GM23338 (cell line): ENCODE measurements around the gene TPST1. TPM values are rescaled to one million over a fixed set of nuclear protein-coding genes. Genes with fewer than 3 reads are reported as not detected.
"Not testable (repeated sequence)": the region's sequence is repeated elsewhere in the genome, so short reads cannot be mapped to it uniquely, and the experiment has no call there.

Source experiments
- ATAC-seq: fragments of 200-7000 bp; cut with Tn5 transposase; 3 replicates; pipeline ENCODE4 v1.9.1; 2020
- DNase-seq: peaks from one replicate; pipeline ENCODE4 v3.0.0-alpha.2; 2015; ENCODE audit warnings: low spot score
- H2AFZ ChIP-seq: fragments of 200-600 bp; sonication (generic); 2 replicates; pipeline ENCODE4 v1.8.0; 2016; ENCODE audit warnings: antibody characterized with exemption, mild to moderate bottlenecking, moderate library complexity
- H3F3A ChIP-seq: fragments of 200-600 bp; sonication (generic); replicated peaks from 2 replicates; pipeline ENCODE4 v1.8.0; 2017; ENCODE audit warnings: antibody characterized with exemption, mixed run types, low read depth
- H3K27ac ChIP-seq: fragments of 200-600 bp; sonication (generic); 2 replicates; pipeline ENCODE4 v1.6.1; 2016; ENCODE audit warnings: low read depth
- H3K27me3 ChIP-seq: fragments of 200-600 bp; sonication (generic); 2 replicates; pipeline ENCODE4 v1.8.0; 2016; ENCODE audit warnings: mild to moderate bottlenecking, mixed run types, moderate library complexity; ENCODE audit not compliant: insufficient read depth
- H3K36me3 ChIP-seq: fragments of 200-600 bp; sonication (generic); 2 replicates; pipeline ENCODE4 v1.8.0; 2016; ENCODE audit warnings: mild to moderate bottlenecking; ENCODE audit not compliant: insufficient read depth
- H3K4me1 ChIP-seq: fragments of 200-600 bp; sonication (generic); 2 replicates; pipeline ENCODE4 v1.8.0; 2016; ENCODE audit warnings: mild to moderate bottlenecking, moderate library complexity; ENCODE audit not compliant: insufficient read depth
- H3K4me2 ChIP-seq: fragments of 200-600 bp; sonication (generic); 2 replicates; pipeline ENCODE4 v1.7.1; 2017; ENCODE audit warnings: mixed run types
- H3K4me3 ChIP-seq: fragments of 200-600 bp; sonication (generic); 2 replicates; pipeline ENCODE4 v1.6.1; 2016; ENCODE audit warnings: mixed run types
- H3K79me2 ChIP-seq: fragments of 200-600 bp; sonication (generic); replicated peaks from 2 replicates; pipeline ENCODE4 v1.8.0; 2017; ENCODE audit warnings: mild to moderate bottlenecking; ENCODE audit not compliant: insufficient read depth
- H3K9me2 ChIP-seq: fragments of 200-600 bp; sonication (generic); 2 replicates; pipeline ENCODE4 v1.8.0; 2017; ENCODE audit not compliant: insufficient read depth
- H4K20me1 ChIP-seq: fragments of 200-600 bp; sonication (generic); replicated peaks from 2 replicates; pipeline ENCODE4 v1.8.0; 2017; ENCODE audit warnings: mild to moderate bottlenecking; ENCODE audit not compliant: insufficient read depth
- H3K27ac Mint-ChIP-seq: 2 replicates; pipeline ENCODE4 v1.8.0; 2020; ENCODE audit warnings: inconsistent platforms, mild to moderate bottlenecking, moderate library complexity, mixed read lengths
- H3K27me3 Mint-ChIP-seq: 3 replicates; pipeline ENCODE4 v1.8.0; 2022; ENCODE audit warnings: low read depth, mild to moderate bottlenecking, moderate library complexity, mixed read lengths, inconsistent platforms; ENCODE audit not compliant: insufficient read depth, poor library complexity
- H3K36me3 Mint-ChIP-seq: 3 replicates; pipeline ENCODE4 v1.8.0; 2021; ENCODE audit warnings: low read depth, mild to moderate bottlenecking, inconsistent platforms, moderate library complexity, mixed read lengths
- H3K4me1 Mint-ChIP-seq: 3 replicates; pipeline ENCODE4 v1.8.0; 2020; ENCODE audit warnings: mild to moderate bottlenecking, inconsistent platforms, mixed read lengths
- H3K4me3 Mint-ChIP-seq: 3 replicates; pipeline ENCODE4 v1.8.0; 2021; ENCODE audit warnings: moderate library complexity, mild to moderate bottlenecking, inconsistent platforms, mixed read lengths
- H3K9me3 Mint-ChIP-seq: 3 replicates; pipeline ENCODE4 v1.8.0; 2020; ENCODE audit warnings: moderate library complexity, mild to moderate bottlenecking, inconsistent platforms, mixed read lengths
- polyA plus RNA-seq: library from polyadenylated mRNA; unstranded; fragments of >200 nt; fragmentation: Nextera tagmentation; extraction: Ambion mirVana; gene quantifications from 2 replicates; pipeline ENCODE4 v1.2.1, GENCODE V29; 2016
- total RNA-seq: library from RNA; depleted of rRNA; stranded (reverse); fragments of >200 nt; shearing (Covaris generic); gene quantifications from 2 replicates; pipeline ENCODE4 v1.2.3, GENCODE V29; 2014

The TPST1 gene
- total and polyA plus RNA-seq, 2 experiments from 2014 or later = 10.7 to 19.2 TPM

DNA sequence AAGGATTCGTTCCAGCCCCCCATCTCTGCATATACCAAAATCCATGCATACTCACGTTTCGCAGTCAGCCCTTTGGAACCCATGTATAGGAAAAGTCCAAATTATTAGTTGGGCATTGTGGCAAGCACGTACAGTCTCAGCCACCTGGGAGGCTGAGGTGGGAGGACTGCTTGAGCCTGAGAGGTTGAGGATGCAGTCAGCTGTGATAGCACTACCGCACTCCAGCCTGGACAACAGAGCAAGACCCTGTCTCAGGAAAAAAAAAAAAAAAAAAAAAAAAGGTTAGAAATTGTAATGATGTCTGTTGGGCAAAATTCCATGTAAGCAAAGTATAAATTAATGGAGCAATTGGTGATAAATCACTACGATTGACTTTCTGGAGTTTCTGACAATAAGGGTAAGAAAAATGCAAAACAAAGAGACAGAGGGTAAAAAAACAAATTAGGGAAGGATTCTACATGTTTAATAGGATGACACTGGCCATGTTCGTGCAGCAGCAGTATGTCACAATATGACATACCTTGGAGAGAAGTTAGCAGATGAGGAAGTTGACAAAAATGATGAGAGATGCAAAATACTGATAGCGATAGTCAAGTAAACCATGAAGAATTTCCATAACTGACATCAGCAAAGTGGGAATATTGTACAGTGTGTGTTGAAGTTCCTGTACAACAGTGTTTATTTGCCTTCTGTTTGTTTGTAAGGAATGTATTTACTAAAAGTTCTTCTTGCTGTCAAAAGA lies 177.2 kb downstream of the TPST1 start:
- not testable (repeated sequence) for H3K36me3 ChIP-seq, H3K27ac Mint-ChIP-seq, H3K4me1 Mint-ChIP-seq, H3K27ac ChIP-seq, H3K27me3 ChIP-seq, H3K4me2 ChIP-seq, H3K4me1 ChIP-seq, ATAC-seq, H3K4me3 Mint-ChIP-seq, H3K27me3 Mint-ChIP-seq, H4K20me1 ChIP-seq, H3F3A ChIP-seq, H3K9me3 Mint-ChIP-seq, H3K79me2 ChIP-seq, H3K9me2 ChIP-seq, H3K4me3 ChIP-seq, DNase-seq, H2AFZ ChIP-seq
- H3K36me3 Mint-ChIP-seq = peaks cover 29% of the 10 kb centered on the region

DNA sequence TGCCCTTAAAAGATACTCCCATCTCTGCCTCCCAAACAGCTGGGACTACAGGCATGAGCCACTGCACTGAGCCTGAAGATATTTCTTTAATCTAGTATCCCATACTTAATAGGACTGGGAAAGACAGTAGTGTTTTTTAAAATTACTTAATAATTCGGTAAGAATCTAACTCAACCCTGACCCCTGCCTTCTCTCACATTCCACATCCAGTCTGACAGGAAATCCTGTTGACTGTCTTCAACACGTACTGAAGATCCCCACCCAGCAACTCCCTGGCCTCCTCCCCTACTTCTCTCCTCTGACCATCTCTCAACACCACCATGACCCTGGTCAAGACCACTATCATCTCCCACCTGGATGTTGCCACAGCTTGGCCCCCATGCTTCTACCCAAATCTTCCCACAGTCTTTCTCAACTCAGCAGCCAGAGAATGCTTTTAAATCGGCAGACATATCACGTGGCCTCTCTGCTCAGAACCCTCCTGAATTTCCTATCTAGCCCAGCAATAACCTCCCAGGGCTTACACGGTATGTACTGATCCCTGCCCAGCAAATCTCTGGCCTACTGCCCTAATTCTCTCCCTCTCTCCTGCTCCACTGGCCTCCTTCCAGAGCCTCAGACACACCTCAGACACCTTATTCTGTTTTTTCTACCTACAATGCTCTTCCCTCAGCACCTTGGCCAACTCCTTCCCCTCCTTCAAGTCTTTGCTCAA lies 180.2 kb downstream of the TPST1 start:
- H3K36me3 ChIP-seq, H3K9me2 ChIP-seq, H3K4me1 Mint-ChIP-seq, H3K4me2 ChIP-seq, H3K4me3 Mint-ChIP-seq, DNase-seq, H3K79me2 ChIP-seq, H3K27me3 Mint-ChIP-seq, H3K27me3 ChIP-seq, H2AFZ ChIP-seq, H3F3A ChIP-seq, H3K9me3 Mint-ChIP-seq, H3K36me3 Mint-ChIP-seq, H3K4me3 ChIP-seq, ATAC-seq, H4K20me1 ChIP-seq, H3K27ac ChIP-seq, H3K4me1 ChIP-seq: not testable (repeated sequence)
- peak overlapping the region; percentile 25; the same call in 1 of the 2 replicates for H3K27ac Mint-ChIP-seq

DNA sequence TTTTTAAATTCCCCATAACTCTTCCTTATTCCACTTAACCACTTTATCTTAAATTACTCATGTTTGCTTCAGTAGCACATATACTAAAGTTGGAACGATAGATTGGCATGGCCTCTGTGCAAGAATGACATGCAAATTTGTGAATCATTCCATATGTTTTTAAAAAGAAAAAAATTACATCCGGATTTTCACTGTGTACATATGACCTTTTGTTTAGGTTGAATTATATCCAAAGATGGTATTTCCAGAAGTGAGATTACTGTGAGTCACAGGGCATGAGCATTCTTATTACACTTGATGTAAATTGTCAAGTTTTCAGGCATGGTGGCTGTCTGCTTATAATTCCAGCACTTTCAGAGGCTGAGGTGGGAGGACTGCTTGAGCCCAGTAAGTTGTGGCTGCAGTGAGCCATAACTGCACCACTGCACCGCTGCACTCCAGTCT lies 190.0 kb downstream of the TPST1 start:
- not testable (repeated sequence) for H3K9me3 Mint-ChIP-seq, H3K27me3 Mint-ChIP-seq, H3K4me3 Mint-ChIP-seq, DNase-seq, H3K79me2 ChIP-seq, H3K4me1 Mint-ChIP-seq, H3K4me3 ChIP-seq, H2AFZ ChIP-seq, H3F3A ChIP-seq, ATAC-seq, H3K9me2 ChIP-seq, H3K27me3 ChIP-seq, H3K36me3 Mint-ChIP-seq, H3K36me3 ChIP-seq, H3K4me1 ChIP-seq, H3K4me2 ChIP-seq, H3K27ac ChIP-seq, H4K20me1 ChIP-seq
- H3K27ac Mint-ChIP-seq = peak overlapping the region; percentile 62; the same call in 1 of the 2 replicates

DNA sequence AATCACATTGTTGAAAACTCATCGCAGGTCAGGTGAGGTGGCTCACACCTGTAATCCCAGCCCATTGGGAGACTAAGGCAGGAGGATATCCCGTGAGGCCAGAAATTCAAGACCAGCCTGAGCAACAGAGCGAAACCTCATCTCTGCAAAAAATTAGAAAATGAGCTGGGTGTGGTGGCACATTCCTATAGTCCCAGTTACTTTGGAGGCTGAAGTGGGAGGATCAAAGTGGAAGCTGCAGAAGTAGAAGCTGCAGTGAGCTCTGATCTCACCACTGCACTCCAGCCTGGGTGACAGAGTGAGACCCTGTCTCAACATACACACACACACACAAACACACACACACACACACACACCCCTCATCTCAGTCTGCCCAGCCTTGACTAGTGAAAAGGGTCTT lies 190.9 kb downstream of the TPST1 start:
- not testable (repeated sequence) for H3K4me3 Mint-ChIP-seq, H3K4me2 ChIP-seq, H3K4me1 Mint-ChIP-seq, H3K27me3 Mint-ChIP-seq, H3K36me3 ChIP-seq, DNase-seq, H2AFZ ChIP-seq, H3K36me3 Mint-ChIP-seq, H3K27ac ChIP-seq, H3K27me3 ChIP-seq, H3K9me2 ChIP-seq, H3K9me3 Mint-ChIP-seq, H3F3A ChIP-seq, H4K20me1 ChIP-seq, ATAC-seq, H3K4me1 ChIP-seq, H3K4me3 ChIP-seq, H3K79me2 ChIP-seq, H3K27ac Mint-ChIP-seq

DNA sequence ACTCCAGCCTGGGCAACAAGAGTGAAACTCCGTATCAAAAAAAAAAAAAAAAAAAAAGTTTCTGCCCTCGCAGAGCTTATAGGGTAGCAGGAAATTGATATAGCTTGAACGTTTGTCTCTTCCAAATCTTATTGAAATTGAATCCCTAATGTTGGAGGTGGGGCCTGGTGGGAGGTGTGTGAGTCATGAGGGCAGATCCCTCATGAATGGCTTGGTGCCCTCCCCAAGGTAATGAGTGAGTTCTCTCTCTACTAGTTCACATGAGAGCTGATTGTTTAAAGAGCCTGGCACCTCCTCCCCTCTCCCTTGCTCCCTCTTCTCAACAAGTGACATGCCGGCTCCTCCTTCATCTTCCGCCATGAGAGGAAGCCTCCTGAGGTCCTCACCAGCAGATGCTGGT lies 193.7 kb downstream of the TPST1 start:
- not testable (repeated sequence) for H3K4me1 Mint-ChIP-seq, ATAC-seq, DNase-seq, H3K4me3 ChIP-seq, H3K27me3 Mint-ChIP-seq, H3F3A ChIP-seq, H3K79me2 ChIP-seq, H3K4me3 Mint-ChIP-seq, H3K9me3 Mint-ChIP-seq, H3K27me3 ChIP-seq, H3K9me2 ChIP-seq, H4K20me1 ChIP-seq, H3K36me3 Mint-ChIP-seq, H3K36me3 ChIP-seq, H3K4me1 ChIP-seq, H3K27ac ChIP-seq, H2AFZ ChIP-seq, H3K4me2 ChIP-seq, H3K27ac Mint-ChIP-seq
